Fibroblast of gingiva (primary cell): ENCODE results near the gene IER2.
A peak's percentile ranks its signal among the peaks of the same experiment; 100 is the strongest.

Experiments
- DNase-seq: peaks from one replicate; pipeline ENCODE4 v3.0.0-alpha.2; 2011; ENCODE audit warnings: low read depth

IER2 gene

GRCh38 chr19:13150187-13150930, at the start of gene IER2, which contains the start of gene STX10:
TSS of gene IER2 (plus strand) at chr19:13150411. CDS start at chr19:13153187, 2,776 bp downstream.
TSS of gene STX10 (minus strand) at chr19:13150375. CDS start at chr19:13150173, 202 bp downstream.
- peak; percentile 96 for DNase-seq

DNA sequence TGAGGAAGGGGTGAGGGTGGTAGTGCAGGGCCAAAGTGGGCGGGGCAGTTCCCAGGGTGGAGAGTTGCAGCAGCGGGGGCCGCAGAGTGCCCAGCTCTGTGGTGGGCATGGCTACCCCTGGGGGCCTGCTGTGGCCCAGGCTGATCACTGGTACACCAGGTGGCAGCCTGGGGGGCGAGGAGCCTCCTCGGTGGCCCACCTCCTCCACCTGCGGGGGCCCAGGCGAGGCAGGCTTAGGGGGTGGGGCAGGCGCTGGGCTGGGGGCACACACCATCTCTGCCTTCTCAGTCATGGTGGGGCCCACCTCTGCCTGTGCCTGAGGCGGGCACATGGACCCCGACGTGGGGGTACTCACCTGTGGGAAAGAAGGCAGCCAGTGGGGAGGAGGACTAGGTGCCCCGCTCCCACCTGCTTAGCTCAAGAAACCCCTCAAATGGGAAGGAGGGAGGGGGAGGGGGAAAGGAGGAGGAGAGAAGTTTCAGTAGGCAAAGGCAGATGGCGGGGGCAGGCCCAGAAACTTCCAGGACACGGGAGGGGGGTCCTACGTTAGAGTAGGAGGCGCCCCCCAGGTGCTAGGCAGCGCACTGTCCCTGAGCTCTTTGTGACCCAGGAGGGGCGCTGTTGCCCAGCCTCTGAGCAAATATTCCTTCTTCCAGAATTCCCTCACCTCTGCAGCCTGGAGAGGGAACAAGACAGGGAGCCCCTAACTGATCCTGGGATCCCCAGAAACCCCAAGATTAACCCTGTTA, 49.2 kb upstream of the IER2 start:
- no peak for DNase-seq

- no peak for DNase-seq
Observed at GRCh38 chr19:13101590-13102415, 48.4 kb upstream of the IER2 start.

DNA sequence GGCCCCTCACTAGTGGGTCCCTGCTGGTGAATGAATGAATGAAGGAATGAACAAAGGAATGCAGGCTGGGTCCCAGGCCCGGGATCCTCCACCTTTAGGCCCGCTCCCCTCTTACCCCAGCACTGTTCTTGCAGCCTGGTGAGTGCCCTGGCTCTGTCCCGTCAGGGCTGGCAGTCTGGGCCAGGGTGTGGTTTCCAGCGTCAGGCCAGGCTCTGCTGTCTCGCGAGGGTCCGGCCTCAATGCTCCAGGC, 47.9 kb upstream of the IER2 start:
- no peak for DNase-seq

DNA sequence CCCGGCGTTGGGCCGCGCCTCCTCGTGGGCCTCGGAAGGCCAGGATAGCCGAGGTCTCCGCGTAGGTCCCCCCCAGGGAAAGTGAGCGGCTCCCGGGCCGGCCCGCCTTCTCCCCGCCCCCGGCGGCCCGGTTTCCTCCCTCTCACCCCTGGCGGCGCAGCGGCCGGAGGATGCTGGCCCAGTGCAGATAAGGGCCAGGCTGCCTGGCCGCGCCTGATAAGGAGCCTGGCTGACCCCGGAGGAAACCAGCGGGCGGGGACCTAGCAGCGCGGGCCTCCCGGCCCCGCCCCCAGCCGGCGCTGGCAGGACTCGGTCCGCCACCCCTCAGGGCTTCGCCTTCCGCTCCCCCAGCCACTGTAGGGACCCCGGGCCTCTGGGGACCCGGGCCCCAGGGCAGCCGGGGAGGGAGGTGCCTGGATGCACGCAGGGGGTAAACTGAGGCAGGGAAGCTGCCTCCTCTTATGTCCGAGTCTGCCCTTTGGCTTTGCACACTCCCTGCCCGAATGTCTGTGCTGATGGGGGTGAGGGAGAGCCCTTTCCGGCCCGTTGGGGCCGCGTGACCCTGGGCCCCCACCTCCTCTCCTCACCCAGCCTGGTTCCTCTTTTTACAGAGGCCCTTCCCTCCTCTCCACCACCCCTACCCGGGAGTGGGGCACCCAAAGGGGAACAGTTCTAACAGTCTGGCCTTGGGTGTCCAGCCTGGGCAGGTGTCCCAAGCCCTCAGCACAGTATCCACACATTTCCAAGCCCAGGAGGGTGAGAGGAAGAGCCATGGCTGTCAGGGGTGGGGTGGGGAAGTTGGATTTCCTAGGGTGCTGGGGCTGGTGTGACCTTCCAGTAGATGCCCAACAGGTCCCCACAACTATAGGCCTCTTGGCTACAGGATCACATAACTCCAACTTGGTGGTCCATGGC, 47.3 kb upstream of the IER2 start, which contains the start of gene LYL1:
TSS of gene LYL1 (minus strand) at position 193 of the 915 bp plus-strand sequence. CDS start 1,687 bp downstream, outside the sequence.
- peak; percentile 48 for DNase-seq

DNA sequence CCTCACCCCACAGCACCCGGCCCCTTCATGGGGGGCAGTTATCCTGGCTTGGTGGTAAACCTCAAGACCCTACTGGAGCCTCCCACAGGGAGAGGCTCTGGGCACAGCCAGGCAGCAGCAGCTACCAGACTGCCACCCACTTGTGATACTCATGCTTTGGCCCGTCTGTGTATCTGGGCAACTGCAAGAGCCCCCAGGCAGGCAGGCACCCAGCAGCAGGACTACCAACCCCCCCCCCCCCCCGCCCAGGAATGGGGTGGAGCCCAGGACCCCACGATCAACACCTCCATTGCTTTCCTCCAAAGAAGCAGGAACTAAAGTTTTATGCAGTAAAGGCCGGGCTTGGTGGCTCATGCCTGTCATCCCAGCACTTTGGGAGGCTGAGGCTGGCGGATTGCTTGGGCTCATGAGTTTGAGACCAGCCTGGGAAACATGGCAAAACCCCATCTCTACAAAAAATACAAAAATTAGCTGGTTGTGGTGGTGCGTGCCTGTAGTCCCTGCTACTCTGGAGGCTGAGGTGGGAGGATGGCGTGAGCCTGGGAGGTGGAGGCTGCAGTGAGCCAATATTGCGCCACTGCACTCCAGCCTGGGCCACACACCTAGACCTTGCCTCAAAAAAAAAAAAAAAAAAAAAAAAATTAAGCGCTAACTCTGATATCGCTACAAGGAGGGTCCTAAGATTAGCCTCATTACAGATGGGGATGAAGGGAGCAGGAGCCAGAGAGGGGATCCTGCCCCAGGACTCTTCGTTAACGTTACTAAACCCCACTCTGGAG, 46.4 kb upstream of the IER2 start:
- DNase-seq, result no peak

DNA sequence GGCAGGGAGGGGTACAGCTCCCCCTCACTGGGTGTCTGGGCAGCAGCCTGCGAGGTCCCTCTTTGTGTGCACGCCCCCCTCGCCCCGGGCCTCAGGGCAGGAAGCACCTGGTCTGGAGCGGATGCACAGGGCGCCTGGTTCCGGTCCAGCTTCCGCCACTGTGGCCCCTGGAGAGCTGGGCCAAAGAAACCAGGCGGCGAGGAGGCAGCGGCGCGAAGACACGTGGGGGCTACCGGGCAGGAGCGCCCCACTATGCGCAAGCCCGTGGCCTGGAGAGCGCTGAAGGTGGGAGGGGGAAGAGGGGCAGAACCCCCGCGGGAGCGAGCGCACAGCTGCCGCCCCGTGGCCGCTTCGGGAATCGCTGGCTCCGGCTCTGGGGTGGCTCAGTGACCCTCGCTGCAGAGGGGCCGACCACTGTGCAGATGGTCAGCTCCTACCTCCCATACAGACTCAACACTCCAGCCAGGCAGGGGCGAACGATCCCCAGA, 45.8 kb upstream of the IER2 start:
- DNase-seq, result no peak

DNA sequence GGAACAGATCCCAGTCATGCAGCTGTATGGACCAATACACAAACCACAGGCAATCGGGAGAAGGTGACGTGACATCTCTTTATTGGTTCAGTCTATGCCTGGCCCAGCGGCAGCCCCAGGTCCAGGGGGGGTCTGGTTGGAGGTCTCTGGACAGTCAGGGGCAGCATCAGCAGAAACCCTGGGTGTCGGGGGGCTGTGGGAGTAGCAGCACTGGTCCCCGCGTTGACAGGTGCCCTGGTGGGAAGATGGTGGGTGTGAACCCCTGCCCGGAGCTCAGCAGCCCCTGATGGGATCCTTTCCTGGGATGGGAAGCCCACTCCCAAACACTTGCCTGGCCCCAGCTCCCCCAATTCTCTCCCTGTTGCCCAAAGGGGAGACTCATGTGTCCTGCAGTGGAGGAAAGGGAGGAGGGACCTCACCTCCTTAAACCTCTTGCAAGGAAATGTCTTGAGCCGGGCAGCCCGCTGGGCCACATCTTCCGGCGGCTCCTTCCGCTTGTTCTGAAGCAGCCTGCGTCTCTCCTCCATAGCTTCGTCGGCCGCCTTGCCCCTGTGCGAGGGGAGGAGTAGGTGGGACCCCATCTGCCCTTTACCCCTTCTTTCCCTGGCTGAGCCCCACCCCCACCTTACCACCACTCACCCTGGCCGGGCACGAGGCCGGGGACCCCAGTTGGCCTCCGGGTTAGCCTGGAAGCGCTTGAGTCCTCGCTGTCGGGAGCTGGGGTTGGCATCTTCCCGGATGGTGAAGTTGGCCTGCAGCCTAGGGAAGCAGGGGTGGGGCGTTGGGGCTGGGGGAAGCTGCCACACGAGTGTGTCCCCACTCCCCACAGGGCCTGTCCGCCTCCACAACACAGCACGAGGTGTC, 45.1 kb upstream of the IER2 start:
- DNase-seq, result no peak

- DNase-seq, result no peak
Observed at GRCh38 chr19:13109361-13110098, 40.7 kb upstream of the IER2 start.

DNA sequence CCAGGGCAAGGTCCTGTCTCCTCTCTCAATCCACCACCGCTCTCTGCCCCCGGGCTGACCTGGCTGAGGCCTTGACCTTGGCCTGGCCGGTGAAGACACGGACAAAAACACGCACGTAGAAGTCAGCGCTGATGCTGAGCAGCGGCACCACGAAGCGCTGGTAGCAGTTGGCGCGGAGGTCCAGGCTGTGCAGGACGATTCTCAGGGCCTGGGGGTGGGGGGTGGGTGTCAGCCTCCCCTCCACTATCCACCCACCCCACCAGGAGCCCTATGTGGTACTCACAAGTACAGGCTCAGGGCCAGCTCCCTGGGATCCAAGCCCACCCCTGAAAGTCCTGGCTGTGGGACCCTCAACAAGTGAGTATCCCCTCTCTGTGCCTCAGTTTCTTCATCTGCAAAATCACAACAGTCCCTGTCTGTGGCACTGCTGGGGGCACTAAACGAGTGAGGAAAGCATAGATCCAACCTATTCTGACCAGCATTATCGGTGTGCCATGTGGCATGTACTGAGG, 40.1 kb upstream of the IER2 start:
- DNase-seq, result no peak

DNA sequence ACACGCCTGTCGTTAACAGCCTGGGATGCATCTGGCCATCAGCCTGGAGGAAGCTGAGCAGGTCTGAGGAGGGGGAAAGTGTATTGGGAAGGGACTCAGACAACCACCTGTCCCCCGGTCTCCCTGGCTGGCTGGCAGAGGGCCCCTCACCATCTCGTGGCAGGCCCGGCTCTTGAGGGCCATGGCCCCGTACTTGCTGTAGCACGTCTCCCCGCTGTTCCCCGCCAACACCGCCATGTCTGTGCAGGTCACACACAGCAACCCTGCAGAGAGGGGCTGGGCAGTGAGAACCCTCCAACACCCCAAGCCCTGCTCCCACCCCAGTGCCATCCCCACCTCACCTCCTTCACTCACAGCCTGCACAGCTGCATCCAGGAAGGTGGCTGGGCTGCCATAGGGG, 37.7 kb upstream of the IER2 start:
- DNase-seq, result no peak

DNA sequence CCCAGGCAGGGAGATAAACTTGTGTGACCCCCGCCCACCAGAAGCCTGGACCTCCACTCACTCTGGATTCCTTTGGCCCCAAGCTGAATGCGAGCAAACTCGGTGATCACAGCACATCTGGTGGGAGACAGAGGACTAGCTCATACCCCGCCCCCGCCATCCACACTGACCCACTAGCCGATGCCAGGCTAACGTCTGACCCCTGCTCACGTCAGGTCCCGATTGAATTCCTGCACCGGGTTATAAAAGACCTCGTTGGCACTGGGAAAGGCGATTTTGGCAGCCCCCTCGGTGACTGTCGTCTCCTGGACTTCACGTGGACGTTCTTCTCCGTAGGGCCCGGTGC, 34.3 kb upstream of the IER2 start:
- DNase-seq, result no peak

GRCh38 chr19:13116282-13117175, 33.7 kb upstream of the IER2 start, which contains the start of gene TRMT1:
TSS of gene TRMT1 (minus strand) at chr19:13116740. CDS start at chr19:13116399, 341 bp downstream.
- peak; percentile 90 for DNase-seq

GRCh38 chr19:13117176-13117771, 32.9 kb upstream of the IER2 start:
- DNase-seq, result no peak

- DNase-seq, result peak; percentile 88
Observed at GRCh38 chr19:13117772-13118423, 32.3 kb upstream of the IER2 start, which contains the start of gene NACC1. TSS of gene NACC1 (plus strand) at chr19:13118264. CDS start at chr19:13135208, 16,944 bp downstream.

DNA sequence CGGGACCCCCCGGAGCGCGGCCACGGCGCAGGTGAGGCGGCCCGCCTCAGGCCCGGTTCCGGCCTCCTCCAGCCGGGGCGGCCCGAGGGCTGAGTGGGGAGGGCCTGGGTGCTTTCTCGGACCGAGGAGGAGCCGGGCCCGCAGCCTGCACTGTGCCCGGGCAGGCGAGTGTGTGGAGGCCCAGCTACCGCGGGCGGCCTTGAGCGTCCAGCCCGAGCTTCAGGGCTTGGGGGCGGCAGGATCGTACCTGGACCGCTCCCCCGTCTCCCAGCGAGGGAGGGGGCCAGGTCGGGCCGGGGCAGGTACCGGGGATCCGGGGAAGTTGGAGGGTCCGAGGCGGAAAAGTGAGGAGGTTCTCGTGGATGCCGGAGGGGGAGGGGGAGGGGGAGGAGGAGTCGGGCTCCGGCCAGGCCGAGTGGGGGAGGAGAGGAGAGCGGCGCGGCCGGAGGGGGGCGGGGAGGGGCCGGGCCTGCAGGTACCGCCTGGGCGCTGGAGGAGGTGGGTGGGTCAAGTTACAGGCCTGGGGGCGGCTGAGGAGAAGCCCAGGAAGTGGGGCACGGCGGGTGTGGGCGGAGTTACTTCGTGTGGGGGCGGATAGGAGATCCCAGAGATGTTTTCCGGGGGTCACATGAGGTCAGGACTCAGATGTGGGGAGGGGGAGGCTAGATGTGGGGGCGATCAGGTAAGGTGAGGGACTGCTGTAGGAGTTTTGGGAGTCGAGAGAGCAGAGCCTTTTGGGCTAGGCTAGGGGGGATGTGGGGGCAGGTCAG, 31.6 kb upstream of the IER2 start:
- no peak for DNase-seq
